ENCODE results near the gene TSPY1.
"Not testable (repeated sequence)": the region's sequence is repeated elsewhere in the genome, so short reads cannot be mapped to it uniquely, and the experiment has no call there.

Gene TSPY1, protein sequence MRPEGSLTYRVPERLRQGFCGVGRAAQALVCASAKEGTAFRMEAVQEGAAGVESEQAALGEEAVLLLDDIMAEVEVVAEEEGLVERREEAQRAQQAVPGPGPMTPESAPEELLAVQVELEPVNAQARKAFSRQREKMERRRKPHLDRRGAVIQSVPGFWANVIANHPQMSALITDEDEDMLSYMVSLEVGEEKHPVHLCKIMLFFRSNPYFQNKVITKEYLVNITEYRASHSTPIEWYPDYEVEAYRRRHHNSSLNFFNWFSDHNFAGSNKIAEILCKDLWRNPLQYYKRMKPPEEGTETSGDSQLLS

GRCh38 chrY:9466655-9467054 lies at the start of gene TSPY1:
Gene TSPY1, plus strand, starts transcription at chrY:9466955. Its CDS starts 46 bp downstream, at chrY:9467001.
- not testable (repeated sequence) for H3K4me3 ChIP-seq (ENCODE audit: low read depth, low read length)

GRCh38 chrY:9486967-9487366 lies 20.2 kb downstream of the TSPY1 start, which contains the start of gene TSPY9:
Gene TSPY9, plus strand, starts transcription at chrY:9487267. Its CDS starts 46 bp downstream, at chrY:9487313.
- not testable (repeated sequence) for H3K4me3 ChIP-seq (ENCODE audit: low read depth, low read length)

DNA sequence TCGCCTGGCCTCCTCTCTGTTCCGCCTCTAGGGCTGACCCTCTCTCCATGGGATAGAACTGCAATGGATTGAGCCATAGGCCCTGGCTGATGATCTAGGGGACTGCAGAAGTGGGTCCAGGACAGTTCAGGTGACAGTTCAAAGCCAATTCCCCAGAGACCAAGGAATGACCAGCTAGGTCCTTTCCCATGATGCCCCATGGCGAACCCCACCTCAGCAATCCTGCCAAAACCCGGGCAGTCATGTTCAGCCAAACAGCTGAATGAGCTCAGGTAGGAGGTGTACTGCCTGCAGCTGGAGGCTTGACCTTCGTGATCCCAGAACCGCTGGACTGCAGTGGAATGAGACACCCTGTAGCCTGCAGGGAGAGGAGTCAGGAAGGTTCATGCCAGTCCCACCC lies 37.6 kb downstream of the TSPY1 start:
- not testable (repeated sequence) for H3K4me3 ChIP-seq (ENCODE audit: low read depth, low read length)

DNA sequence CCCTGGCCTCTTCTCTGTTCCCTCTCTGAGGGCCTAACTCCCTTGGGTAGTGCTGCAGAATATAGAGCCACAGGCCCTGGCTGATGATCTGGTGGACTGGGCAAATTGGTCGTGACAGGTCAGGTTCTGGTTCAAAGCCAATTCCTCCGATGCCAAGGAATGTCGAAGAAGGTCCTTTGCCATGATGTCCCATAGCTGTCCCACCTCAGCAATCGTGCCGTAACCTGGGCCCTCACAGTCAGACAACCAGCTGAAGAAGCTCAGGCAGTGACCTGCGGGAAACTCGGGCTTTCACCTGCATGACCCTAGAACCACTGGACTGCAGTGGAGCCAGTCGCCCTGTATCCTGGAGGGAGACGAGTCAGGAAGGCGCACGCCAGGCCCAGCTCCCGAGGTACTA lies 49.5 kb downstream of the TSPY1 start:
- H3K4me3 ChIP-seq (ENCODE audit: low read depth, low read length) = not testable (repeated sequence)
